ENCODE data around the gene SPATA31E1.

- TF ChIP-seq POLR2A (IDR thresholded peaks at IDR 0.05; ENCODE audit: low read length): no peak
- TF ChIP-seq GATA1 (IDR thresholded peaks at IDR 0.05; ENCODE audit: low read depth, low read length): no peak
These were observed 7.6 kb upstream of the SPATA31E1 start for GRCh38 chr9:87875060-87875459.

Measured in erythroblast (primary cell).